ENCODE data around the gene DCN.

The DCN gene

DNA sequence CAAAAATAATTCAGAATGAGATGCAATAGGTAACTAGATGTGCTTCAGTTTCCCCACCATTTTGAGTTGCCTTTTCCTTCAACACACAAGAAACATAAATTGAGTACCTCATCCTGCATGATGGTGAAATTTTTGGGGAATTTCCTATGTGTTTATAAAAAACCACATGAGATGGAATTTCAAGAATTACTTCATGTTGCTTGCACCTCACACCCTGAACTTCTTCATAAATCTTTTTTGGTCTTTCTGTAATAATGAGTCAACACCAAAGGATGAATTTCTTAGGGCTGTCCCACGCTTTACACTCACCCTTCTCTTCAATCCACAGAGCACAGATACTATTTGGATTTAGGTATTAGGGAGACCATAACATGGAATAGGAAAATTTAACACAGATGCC is 48.7 kb downstream of the DCN start:
- no peak for DNase-seq

DNA sequence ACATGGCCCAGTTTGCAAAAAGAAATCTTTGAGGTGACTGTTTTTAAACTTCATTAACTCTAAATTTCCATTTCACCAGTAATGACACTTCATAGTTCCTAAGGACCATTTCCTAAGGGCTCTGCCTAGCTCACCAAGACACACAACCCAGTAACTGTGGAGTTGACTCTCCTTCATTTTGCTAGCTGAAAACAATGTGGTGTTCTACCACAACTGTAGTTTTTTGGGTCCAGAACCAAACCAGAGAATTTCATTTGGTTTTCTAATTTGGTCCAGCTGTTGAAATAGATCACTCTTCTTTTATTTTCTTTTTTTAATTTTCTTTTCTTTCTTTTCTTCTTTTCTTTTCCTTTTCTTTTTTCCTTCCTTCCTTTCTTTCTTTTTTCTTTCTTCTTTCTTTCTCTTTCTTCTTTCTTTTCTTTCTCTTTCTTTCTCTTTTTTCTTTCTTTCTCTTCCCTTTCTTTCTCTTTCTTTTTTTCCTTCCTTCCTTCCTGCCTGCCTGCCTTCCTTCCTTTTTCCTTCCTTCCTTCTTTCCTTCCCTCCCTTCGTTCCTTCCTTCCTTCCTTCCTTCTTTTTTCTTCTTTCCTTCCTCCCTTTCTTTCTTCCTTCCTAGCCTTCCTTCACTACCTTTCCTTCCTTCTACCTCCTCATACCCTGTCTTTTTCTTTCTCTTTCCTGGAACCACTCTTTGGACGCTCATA is 52.8 kb downstream of the DCN start:
- no peak for DNase-seq

DNA sequence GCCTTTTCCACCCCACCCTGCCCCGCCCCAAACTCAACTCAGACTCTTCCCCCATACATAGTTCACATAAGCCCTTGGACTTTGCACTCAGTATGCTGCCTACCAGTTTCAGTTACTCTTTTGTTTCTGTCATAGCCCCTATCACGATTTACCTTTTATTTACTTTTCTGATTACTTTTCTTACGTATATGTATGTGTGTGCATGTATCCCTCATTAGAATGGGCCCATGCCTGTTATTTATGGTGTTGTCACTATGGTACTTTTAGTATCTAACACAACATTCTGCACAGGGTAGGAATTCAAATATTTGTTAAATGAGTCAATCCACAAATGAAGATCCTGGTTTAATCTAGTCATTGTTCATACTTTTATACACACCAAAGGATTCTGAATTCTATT is 54.9 kb downstream of the DCN start:
- no peak for DNase-seq

DNA sequence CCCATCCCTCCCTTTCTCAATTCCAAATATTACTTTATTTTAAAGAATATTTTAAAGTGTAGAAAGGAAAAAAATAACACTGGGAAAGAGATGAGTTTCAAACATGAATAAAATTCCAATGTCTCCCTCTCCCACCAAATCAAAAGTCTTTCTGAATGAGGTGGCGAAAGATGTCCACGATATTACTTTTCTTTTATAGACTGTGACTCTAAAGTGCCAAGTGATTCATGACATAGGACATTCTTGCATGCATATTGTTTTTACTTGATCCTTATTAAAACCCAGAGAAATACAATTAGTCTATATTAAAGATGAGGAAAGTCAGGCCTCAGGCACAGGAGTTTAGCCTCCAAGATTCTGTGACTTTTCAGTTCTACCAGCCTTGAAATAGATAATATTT is 55.3 kb downstream of the DCN start:
- no peak for DNase-seq

DNA sequence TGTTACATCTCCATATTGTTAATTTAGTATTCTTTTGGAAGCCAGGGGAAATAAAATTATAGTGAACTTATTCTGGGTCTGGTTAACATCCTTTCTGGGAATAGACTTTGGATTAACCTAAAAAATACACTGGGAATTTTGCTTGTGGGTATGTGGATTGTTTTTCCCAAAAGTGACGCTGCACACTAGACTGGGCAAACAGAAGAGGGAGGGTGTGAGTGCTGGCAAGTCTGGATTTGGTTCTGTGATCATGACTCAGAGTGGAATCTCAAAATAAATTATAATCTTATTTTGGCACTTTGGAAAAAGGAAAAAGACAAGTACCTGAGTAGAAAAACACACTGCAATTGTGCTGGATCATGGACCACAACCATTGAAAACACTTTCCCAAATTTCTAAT is 56.1 kb downstream of the DCN start:
- DNase-seq, result no peak

DNA sequence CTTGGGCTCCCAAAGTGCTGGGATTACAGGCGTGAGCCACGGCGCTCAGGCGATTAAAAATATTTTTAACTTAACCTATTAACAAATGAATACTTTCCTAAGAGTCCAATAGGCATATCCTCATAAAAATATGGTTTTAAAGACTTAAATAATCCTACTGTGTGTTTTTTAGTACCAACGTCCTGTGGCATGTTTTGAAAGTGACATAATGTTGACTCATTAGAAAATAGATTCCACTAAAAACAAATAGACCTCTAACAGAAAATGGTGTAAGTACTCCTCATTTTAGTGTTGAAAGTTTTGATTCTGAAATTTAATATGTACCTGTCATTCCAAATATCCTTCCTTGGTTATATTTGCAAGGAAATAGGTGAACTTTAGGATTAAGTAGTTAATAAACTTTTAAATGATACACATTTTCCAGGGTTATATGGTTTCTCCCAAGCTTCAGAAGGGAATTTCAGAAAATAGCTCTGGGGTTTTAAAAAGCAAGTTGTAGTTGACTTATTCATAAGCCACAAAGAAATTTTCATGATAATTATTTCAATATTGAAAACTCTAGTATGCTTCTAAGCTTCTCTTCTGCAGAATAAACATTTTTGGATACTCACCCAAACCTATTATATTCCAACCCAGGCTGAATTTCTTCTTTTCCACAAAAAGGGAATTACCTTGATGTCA is 59.2 kb downstream of the DCN start:
- no peak for DNase-seq

DNA sequence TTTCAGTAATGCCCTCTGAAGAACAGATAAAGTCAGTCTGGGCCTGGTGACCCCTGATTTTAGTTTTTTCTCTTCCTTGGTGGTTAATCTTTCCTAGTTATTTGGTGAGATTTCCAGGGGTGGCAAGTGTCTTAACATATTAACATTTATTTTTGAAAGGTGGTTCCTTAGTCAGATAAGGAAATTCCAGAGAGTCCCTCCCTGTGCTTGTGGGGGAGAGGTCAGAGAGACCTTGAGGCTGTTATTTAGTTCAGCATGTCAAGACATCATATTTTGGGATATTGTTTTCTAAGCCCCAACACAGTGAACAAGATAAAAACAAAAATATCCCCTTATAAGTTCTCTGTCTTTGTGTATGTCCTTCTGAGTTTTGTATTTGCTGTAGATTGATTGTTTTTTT is 61.8 kb downstream of the DCN start:
- DNase-seq, result no peak

DNA sequence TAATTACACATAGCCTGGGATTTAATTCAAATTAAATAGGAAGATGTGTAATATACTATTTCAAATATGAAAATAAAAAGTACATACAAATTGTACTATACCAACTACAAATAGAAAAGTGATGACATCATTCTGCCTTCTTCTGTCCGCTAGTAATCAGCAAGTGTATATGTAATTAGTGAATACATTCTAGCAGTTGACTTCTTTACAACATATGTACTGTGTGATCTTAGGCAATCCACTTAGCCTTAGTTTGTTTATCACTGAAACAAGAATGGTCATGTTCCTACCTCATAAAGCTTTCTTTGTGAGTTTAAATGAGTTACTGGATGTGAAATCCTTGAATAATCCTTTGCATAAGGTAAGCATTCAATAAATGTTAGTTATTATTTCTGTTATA is 63.5 kb downstream of the DCN start:
- DNase-seq, result no peak

DNA sequence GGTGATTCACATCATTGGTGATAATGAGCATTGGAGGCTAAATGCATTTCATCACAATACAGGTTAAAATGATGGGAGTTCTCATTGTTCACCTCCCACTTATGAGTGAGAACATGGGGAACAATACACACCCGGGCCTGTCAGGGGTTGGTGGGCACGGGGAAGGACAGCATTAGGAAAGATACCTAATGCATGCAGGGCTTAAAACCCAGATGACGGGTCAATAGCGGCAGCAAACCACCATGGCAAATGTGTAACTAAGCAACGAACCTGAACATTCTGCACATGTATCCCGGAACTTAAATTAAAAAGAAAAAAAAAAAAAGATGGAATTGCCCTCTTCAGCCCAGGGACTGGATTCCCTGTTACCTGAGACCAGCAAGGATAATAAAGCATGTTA is 69.0 kb downstream of the DCN start:
- no peak for DNase-seq

DNA sequence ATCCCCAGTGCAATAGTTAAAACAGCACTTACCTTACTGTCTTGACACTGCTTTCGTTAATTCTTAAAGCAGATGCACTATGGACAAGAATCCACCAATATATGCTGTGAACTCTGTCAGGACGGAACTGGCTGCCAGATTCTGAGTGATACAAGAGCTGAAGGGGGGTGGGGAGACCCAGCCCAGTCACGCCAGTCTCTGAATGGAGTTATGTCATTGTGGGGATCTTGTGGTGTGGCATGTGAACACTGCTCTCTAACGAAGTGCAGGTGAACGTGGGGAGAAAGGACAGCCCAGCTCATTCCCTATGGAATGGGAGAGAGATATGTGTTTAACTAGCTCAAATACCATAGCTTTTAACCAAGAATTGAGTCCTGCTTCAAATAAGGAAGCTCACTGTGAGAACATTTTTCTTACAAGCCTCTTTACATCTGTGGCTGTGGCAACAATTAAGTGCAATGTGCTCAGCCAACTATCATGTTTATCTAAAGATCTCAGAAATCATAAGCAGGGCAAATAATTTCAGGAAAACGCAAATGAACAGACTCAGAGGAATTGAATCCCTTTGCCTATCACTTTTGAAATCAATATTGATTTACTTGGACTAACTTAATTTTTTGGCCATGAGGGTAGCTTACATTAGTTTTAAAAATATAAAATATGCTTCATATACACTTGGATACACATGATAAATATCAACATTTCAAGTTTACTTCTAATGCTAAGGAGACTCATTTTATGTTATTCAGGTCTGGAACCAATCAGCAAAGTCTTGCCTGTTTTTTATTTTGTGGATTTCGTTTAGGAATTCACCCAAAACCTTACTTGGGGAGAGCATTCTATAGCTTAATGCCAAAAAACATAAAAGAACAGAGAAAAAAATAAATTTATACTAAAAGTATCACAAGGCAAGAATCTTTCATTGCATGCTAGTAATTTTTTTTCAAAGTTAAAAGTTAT is 71.0 kb downstream of the DCN start, which contains the start of gene LUM:
LUM (minus strand) TSS at position 129 of the 960 bp plus-strand sequence. CDS start 2,515 bp downstream, outside the sequence.
- DNase-seq, result peak; percentile 28

DNA sequence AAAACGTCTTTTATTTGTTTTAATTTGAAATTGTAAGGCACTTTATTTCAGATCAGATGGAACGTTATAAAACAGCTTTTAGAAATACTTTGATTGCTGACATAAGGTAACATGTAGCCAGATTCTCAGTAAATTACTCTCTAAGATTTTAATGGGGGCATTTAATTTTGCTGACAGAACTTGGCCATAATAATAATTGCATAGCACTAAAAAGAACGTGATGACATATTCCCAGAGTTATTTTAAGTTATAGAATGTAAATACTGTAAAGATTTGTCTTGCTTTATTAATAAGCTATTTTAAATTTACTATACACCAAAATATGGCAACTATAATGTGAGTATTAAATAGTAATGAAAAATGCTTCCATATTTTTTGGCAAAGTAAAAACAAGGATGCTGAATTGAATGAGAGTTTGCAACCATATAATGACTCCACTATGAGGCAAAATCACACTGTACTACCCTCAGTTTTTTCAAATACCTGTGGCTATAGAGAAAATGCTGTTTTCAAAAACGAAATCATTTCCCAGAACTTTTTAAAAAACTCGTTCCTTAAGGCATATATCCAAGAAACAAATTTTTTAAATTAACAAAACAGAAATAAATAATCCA is 72.2 kb downstream of the DCN start:
- DNase-seq, result no peak

DNA sequence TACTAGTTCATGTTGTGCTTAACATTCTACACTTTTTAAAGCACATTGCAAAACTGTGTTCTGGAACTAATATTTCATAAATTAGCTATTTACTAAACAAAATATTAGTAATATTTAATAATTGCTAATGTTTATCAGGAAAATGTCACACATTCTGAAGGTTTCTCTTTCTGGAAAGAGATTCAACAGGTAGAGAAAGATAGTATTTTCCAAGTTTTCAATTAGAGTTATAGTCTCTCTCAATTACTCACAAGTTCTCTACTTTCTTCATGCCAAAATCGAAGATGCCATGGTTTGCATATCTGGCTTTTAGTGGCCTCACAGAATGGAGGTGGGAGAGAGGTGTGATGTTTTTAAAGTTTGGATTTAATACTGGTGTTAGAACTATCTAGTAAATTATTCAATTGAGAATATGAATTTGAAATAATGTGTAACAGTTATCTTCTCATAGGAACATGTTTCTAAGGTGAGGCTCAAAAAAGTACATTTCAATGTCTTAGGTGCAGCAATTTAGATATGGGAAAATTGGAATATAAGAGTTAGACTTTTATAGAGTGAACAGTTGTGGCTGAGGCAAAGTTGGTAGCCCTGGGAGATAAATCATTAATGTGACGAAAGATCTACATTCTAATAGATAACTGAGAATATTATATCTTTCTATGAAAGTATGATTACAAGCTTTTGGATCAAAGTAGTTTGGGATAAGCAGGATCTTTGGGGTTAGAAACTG is 72.9 kb downstream of the DCN start:
- DNase-seq, result no peak

DNA sequence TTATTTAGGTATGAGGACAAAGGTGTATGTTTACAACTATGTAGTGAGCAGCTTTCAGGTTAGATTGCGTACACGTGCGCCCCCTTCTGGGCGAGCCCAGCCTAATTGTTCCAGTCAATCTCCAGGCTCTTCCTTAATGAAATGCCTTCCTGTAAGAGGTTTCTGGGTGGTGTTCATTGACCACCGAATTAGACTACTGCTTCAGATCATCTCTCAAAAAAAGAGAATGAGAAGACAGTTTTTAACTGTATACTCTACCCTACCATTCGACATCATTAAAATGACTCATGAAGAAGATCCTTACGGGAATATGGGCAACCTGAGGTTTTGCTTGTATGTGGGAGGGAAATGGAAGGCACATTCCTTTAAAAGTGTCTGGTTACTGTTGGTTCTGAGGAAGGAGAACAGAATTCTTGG is 73.5 kb downstream of the DCN start:
- no peak for DNase-seq

DNA sequence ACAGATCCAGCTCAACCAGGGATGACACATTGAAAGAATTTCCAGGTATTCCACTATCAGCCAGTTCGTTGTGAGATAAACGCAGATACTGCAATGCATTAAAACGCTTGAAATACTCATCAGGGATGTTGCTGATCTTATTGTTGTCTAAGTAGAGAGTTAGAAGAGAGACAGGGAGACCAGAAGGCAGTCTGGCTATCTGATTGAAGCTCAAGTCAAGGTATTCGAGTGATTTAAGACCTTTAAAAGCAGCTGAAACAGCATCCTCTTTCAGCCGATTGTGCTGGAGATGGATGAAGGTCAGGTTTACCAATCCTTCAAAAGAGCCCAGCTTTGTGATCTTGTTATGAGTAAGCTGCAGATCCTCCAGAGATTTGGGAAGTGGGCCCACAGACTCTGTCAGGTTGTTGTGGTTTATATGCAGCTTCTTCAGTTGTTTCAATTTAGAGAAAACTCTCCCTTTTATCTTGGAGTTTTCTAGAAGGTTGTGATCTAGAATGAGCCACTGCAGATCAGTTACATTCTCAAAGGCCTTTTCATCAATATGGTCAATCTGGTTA is 74.3 kb downstream of the DCN start:
- DNase-seq, result no peak

DNA sequence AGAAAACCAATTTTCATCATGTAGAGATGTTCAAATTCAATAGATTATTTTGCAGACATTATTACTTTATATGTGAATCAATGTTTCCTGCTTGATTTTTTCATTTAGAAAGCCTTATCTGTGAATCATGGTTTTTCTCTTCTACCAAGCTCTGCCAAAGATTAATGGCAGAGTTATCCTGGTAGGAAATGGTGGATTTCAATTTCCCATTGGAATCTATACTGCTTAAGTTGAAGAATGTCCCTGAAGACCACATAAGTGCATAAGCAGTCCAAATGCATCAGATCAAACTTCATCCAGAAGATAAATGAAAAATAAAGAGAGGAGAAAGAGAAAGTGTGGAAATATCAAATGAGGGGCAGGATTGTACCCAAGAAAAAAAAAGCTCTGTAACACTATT is 76.3 kb downstream of the DCN start:
- DNase-seq, result no peak

DNA sequence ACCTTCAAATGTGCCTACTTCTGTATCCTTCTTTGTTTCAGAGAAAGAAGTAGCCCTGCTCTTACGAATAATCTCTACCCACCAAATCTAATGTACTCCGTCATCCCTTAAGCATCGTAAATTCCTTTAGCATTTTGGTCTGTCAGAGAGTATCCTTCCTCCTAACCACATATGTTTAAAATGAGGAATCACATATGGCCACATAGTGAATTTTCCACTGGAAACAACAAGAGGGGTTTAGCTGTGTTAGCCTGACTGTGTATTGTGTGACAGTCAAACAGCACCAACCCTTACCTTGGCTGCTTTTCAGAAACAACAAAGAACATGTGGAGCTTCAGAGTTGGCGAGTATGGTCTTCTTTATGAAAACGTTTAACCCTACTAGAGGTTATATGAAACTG is 76.8 kb downstream of the DCN start:
- no peak for DNase-seq

DNA sequence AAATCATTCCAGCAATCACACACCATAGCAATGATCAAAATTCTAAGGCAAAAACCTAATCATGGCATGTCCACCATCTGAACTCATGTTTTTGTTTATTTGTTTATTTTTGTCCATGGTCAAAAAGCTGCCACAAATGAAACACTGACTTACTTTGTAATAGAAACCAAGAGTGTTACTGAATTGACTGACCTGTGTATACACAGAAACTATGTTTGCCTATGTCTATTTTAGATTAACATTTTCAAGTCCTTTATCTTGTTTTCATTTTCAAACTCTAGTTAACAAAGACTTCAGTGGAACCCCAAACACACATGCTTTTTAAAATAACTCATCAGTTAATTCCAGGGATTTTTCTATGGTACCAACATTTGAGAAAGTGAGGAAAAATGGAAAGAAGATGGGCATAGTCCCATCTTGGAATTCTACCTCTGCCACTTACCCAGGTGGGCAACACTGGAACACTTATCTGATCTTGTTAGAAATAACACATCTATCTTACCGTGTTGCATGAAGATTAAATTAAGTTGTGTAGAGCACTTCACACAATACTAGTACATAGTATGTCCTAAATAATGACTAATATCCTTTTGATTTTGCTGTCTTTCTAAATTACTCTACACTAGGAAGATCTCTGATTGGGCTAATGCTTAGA is 77.7 kb downstream of the DCN start:
- DNase-seq, result no peak

DNA sequence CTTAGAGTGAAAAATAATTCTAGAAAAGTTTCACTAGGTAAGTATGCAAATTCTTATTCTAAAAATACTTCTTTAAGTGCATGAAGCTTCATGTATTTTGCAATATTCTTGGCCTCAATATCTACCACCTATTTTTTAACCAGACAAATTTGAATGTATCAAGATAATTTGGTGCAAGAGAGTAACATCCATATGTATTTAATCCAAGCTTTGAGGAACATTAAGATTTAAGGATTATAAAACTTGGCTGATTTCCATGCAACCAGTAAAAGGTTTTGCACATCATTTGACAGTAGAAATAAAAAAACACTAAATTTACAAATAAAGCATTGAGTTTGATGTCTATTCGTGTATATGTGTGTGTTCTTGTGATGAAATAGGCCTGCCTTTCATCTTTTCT is 79.0 kb downstream of the DCN start:
- no peak for DNase-seq

DNA sequence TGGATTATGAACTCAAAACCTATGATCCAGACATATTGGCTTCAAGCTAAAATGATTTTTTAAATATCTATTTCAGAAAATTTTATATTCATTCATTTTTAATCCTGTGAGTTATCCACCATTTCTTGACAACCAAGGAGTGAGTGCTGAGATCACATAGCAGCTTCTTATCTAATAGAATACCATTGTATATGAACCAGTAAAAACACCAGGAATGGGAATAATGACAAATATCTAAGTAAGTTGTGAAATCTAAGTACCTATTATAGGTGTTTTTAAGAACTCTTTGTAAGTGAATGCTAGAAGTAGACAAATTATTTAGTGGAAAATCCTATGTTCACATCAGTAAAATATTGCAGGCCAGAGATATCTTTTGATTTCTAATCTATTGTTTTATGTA is 79.5 kb downstream of the DCN start:
- DNase-seq, result no peak

DNA sequence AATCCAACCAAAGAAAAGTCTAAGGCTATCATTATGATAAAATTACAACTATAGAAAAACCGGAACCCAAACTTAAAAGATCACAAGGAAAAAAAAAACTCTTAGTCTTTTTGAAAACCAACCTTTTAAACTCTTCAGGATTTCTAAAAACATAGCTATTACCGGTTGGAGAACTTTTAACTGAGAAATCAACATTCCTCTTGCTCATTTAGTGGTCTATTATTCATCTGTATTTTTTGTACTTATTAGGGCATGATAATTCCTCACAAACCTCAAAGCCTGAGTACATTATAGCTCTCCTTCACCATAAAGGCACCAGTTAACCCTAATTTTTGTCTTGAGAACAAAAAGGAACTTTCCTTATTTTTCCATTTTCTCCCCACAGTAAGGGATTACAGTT is 81.7 kb downstream of the DCN start:
- DNase-seq, result no peak

DNA sequence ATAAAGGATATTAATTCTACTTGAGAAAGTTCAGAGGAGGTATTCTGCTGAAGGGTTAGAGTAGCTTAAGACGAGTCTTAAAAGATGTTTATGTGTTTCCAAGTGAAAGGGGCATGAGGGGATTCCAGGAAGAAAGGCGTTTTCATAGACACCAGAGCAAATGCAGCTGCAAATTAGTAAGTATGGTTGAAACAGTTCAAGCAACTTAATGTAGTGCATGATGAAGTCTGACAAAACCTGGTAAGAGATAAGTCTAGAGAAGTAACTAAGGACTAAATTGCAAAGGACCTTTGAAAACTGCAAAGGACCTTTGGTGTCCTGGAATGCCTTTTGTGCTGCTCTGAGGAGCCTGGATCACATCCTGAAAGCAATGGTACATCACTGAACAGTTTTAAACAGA is 82.8 kb downstream of the DCN start:
- DNase-seq, result no peak

DNA sequence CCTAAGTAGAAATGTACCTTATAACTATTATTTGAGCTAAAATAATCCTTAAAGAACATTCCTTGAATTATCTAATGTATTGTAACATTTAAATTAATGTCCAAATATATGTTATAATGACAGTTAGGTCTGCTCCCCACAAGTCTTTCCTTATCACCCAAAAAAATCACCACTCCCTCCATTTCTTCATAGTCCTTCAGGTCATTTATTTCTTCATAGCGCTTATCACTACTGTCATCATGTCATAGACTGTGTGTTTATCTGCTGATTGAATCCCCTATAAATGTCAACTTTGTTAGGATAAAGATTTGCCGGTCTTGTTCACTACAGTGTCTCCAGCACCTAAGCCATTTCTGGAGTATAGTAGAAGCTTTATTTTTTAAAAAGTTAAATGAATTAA is 83.3 kb downstream of the DCN start:
- no peak for DNase-seq
